H1 (cell line): ENCODE results near the gene MTR. TPM values are rescaled to one million over a fixed set of nuclear protein-coding genes. Genes with fewer than 3 reads are reported as not detected.

Experiments
- CTCF ChIA-PET: fragments of 300-600 bp; sonication (Branson Sonifier 250); formaldehyde crosslinking; loops from one replicate; lab custom pipeline; 2021; ENCODE audit not compliant: partially characterized antibody; lab: Charles Lee
- POLR2A ChIA-PET: fragments of 300-600 bp; sonication (Branson Sonifier 250); formaldehyde crosslinking; loops from one replicate; lab custom pipeline; 2021; ENCODE audit warnings: inconsistent platforms; ENCODE audit not compliant: partially characterized antibody; lab: Charles Lee
- DNase-seq, 2 experiments: peaks; one replicate each; pipeline versions ENCODE4 v3.0.0 to v3.0.0-alpha.2; 2010 to 2022; ENCODE audit warnings: low spot score in 2 of 2, low read depth in 1 of 2, mixed read lengths in 1 of 2
- FAIRE-seq: peaks from 2 replicates; lab custom pipeline; 2011; peaks lifted over from hg19 to GRCh38; lab: Jason Lieb, UNC
- H2AFZ ChIP-seq: 2 replicates; pipeline ENCODE4 v1.8.1; 2012; ENCODE audit warnings: low read length, inconsistent platforms
- H2AK5ac ChIP-seq: 2 replicates; pipeline ENCODE4 v1.6.1; 2013; ENCODE audit warnings: low read depth, low read length
- H2BK120ac ChIP-seq: replicated peaks from 2 replicates; pipeline ENCODE3; 2013; ENCODE audit warnings: low read depth, low read length, inconsistent platforms
- H2BK12ac ChIP-seq: 2 replicates; pipeline ENCODE4 v1.6.1; 2013; ENCODE audit warnings: low read depth, low read length
- H2BK15ac ChIP-seq: 2 replicates; pipeline ENCODE4 v1.6.1; 2013; ENCODE audit warnings: low read length
- H2BK20ac ChIP-seq: 2 replicates; pipeline ENCODE4 v1.6.1; 2013; ENCODE audit warnings: low read length
- H2BK5ac ChIP-seq: 2 replicates; pipeline ENCODE4 v1.6.1; 2013; ENCODE audit warnings: low read depth, low read length
- H3K14ac ChIP-seq: 2 replicates; pipeline ENCODE4 v1.6.1; 2013; ENCODE audit warnings: inconsistent platforms; ENCODE audit not compliant: insufficient read length
- H3K18ac ChIP-seq: 2 replicates; pipeline ENCODE4 v1.6.1; 2013; ENCODE audit warnings: low read length; ENCODE audit errors: extremely low read depth
- H3K23ac ChIP-seq: 2 replicates; pipeline ENCODE4 v1.6.1; 2013; ENCODE audit warnings: inconsistent platforms; ENCODE audit not compliant: insufficient read length
- H3K23me2 ChIP-seq: 2 replicates; pipeline ENCODE4 v1.6.1; 2013; ENCODE audit warnings: low read depth, low read length
- H3K27ac ChIP-seq: 2 replicates; pipeline ENCODE4 v1.6.1; 2011; ENCODE audit warnings: low read depth, low read length, inconsistent platforms
- H3K27me3 ChIP-seq, 4 experiments: replicated peaks in 1 of 4; 1 replicate in 1 of 4; 2 replicates in 3 of 4; pipeline versions ENCODE4 v1.6.1 to v1.8.1; 2011 to 2013; ENCODE audit warnings: low read length in 3 of 4, mild to moderate bottlenecking in 3 of 4, inconsistent platforms in 2 of 4, mixed read lengths in 2 of 4, moderate library complexity in 1 of 4; ENCODE audit not compliant: control insufficient read depth in 3 of 4, insufficient read depth in 3 of 4; ENCODE audit errors: extremely low read depth in 1 of 4
- H3K36me3 ChIP-seq, 4 experiments: 2 replicates each; pipeline versions ENCODE4 v1.6.1 to v1.8.1; 2011 to 2013; ENCODE audit warnings: mild to moderate bottlenecking in 4 of 4, low read length in 3 of 4, moderate library complexity in 2 of 4, control low read depth in 1 of 4, inconsistent platforms in 1 of 4; ENCODE audit not compliant: insufficient read depth in 4 of 4, control insufficient read depth in 2 of 4
- H3K4ac ChIP-seq: replicated peaks from 2 replicates; pipeline ENCODE3; 2013; ENCODE audit warnings: low read length, low read depth, mixed read lengths, inconsistent platforms; ENCODE audit not compliant: insufficient read length
- H3K4me1 ChIP-seq, 4 experiments: replicated peaks in 1 of 4; 1 replicate in 1 of 4; 2 replicates in 3 of 4; pipeline versions ENCODE4 v1.6.1 to v1.8.1; 2011 to 2013; ENCODE audit warnings: low read length in 3 of 4, inconsistent platforms in 2 of 4, mixed read lengths in 1 of 4; ENCODE audit not compliant: insufficient read depth in 4 of 4, control insufficient read depth in 3 of 4
- H3K4me2 ChIP-seq, 2 experiments: 2 replicates each; pipeline versions ENCODE4 v1.6.1 to v1.8.1; 2011 to 2013; ENCODE audit warnings: low read depth in 2 of 2, low read length in 2 of 2, control low read depth in 1 of 2, inconsistent platforms in 1 of 2, mild to moderate bottlenecking in 1 of 2; ENCODE audit not compliant: insufficient read depth in 1 of 2
- H3K4me3 ChIP-seq, 4 experiments: fragments of 200-600, 300-600 bp in 1 of 4; sonication (generic), shearing (Covaris generic), sonication (Bioruptor Twin) in 1 of 4; 2 replicates each; pipeline versions ENCODE4 v1.5.1 to v1.8.1; 2011 to 2016; ENCODE audit warnings: low read length in 4 of 4, low read depth in 3 of 4, control low read depth in 2 of 4, inconsistent platforms in 2 of 4, mild to moderate bottlenecking in 2 of 4, mixed read lengths in 1 of 4, moderate library complexity in 1 of 4; ENCODE audit not compliant: insufficient read depth in 2 of 4; ENCODE audit errors: extremely low read depth in 1 of 4
- H3K56ac ChIP-seq: replicated peaks from 2 replicates; pipeline ENCODE3; 2013; ENCODE audit warnings: low read depth, mild to moderate bottlenecking, mixed read lengths, low read length, inconsistent platforms; ENCODE audit not compliant: insufficient read length
- H3K79me1 ChIP-seq: 2 replicates; pipeline ENCODE4 v1.6.1; 2013; ENCODE audit warnings: low read depth, low read length, control low read depth
- H3K79me2 ChIP-seq, 2 experiments: 2 replicates each; pipeline versions ENCODE4 v1.6.1 to v1.8.1; 2012 to 2013; ENCODE audit warnings: low read length in 2 of 2, mild to moderate bottlenecking in 2 of 2, inconsistent platforms in 1 of 2; ENCODE audit not compliant: insufficient read depth in 2 of 2, control insufficient read depth in 1 of 2
- H3K9ac ChIP-seq, 4 experiments: replicated peaks in 1 of 4; 1 replicate in 1 of 4; 2 replicates in 3 of 4; pipeline versions ENCODE4 v1.6.1 to v1.8.1; 2011 to 2013; ENCODE audit warnings: low read depth in 3 of 4, low read length in 3 of 4, control low read depth in 2 of 4, mild to moderate bottlenecking in 2 of 4, moderate library complexity in 2 of 4, inconsistent platforms in 1 of 4; ENCODE audit errors: extremely low read depth in 1 of 4
- H3K9me3 ChIP-seq, 2 experiments: 2 replicates each; pipeline versions ENCODE4 v1.6.1 to v1.8.1; 2012 to 2013; ENCODE audit warnings: mild to moderate bottlenecking in 2 of 2, moderate library complexity in 2 of 2, control low read depth in 1 of 2, inconsistent platforms in 1 of 2, low read depth in 1 of 2, low read length in 1 of 2, mixed read lengths in 1 of 2; ENCODE audit not compliant: insufficient read depth in 2 of 2
- H4K20me1 ChIP-seq, 2 experiments: replicated peaks in 1 of 2; 2 replicates each; pipeline versions ENCODE3 to v1.8.1; 2011 to 2013; ENCODE audit warnings: inconsistent platforms in 2 of 2, low read length in 2 of 2, mild to moderate bottlenecking in 1 of 2; ENCODE audit not compliant: insufficient read depth in 2 of 2, control insufficient read depth in 1 of 2
- H4K5ac ChIP-seq: 2 replicates; pipeline ENCODE4 v1.6.1; 2013; ENCODE audit warnings: low read length, low read depth, mixed read lengths, inconsistent platforms; ENCODE audit not compliant: insufficient read length
- H4K8ac ChIP-seq: 2 replicates; pipeline ENCODE4 v1.8.0; 2013; ENCODE audit warnings: mild to moderate bottlenecking, moderate library complexity, low read length, inconsistent platforms; ENCODE audit not compliant: insufficient read depth; ENCODE audit errors: extremely low read depth
- H4K91ac ChIP-seq: replicated peaks from 2 replicates; pipeline ENCODE3; 2013; ENCODE audit warnings: low read length, mixed read lengths, inconsistent platforms; ENCODE audit not compliant: insufficient read length
- ATF2 ChIP-seq: IDR thresholded peaks from 2 replicates; pipeline ENCODE4 v1.6.1; 2012; ENCODE audit warnings: low read length, inconsistent platforms
- CBX8 ChIP-seq: fragments of 300-800, 300-1000 bp; sonication (generic); IDR thresholded peaks from 2 replicates; pipeline ENCODE4 v1.7.1; 2016; ENCODE audit warnings: low read depth, low read length, borderline replicate concordance
- KDM5A ChIP-seq: fragments of 200-600 bp; IDR thresholded peaks from 2 replicates; pipeline ENCODE4 v1.7.1; 2012; ENCODE audit warnings: mild to moderate bottlenecking, low read length, inconsistent platforms, mixed read lengths
- POLR2AphosphoS5 ChIP-seq: IDR thresholded peaks from 2 replicates; pipeline ENCODE4 v1.6.1; 2011; ENCODE audit warnings: low read depth, low read length
- RBBP5 ChIP-seq: IDR thresholded peaks from 2 replicates; pipeline ENCODE4 v1.7.1; 2012; ENCODE audit warnings: low read depth, mild to moderate bottlenecking, inconsistent platforms, low read length, moderate library complexity, borderline replicate concordance
- RNF2 ChIP-seq: fragments of 200-900, 300-1000 bp; sonication (generic); IDR thresholded peaks from 2 replicates; pipeline ENCODE4 v1.7.1; 2016; ENCODE audit warnings: borderline replicate concordance, low read depth, mild to moderate bottlenecking, antibody characterized with exemption, low read length; ENCODE audit not compliant: poor library complexity, severe bottlenecking; ENCODE audit errors: missing control alignments
- SUZ12 ChIP-seq: fragments of 200-600 bp; sonication (generic); IDR thresholded peaks from 2 replicates; pipeline ENCODE4 v1.6.1; 2012; ENCODE audit warnings: mild to moderate bottlenecking, inconsistent platforms, low read length, moderate library complexity, mixed read lengths
- YY1 ChIP-seq: IDR thresholded peaks from 2 replicates; pipeline ENCODE4 v1.6.1; 2011; ENCODE audit warnings: low read depth, mild to moderate bottlenecking, low read length
- WGBS, 2 experiments: shearing (Covaris generic) in 1 of 2; methylation state at CpG; one replicate each; pipeline versions ENCODE4 v1.1.6 to v1.1.7; 2013 to 2015; ENCODE audit warnings: low lambda C conversion rate in 2 of 2, mixed read lengths in 2 of 2, inconsistent platforms in 1 of 2, low coverage in 1 of 2, missing lambda C conversion rate in 1 of 2; ENCODE audit not compliant: insufficient replicate concordance in 2 of 2, insufficient coverage in 1 of 2, insufficient read length in 1 of 2; ENCODE audit errors: extremely low coverage in 1 of 2, missing lambda C conversion rate in 1 of 2; 5-methylcytosine and 5-hydroxymethylcytosine counted together
- polyA plus RNA-seq, 7 experiments: library from polyadenylated mRNA; depleted of rRNA in 3 of 7; stranded (reverse) in 5 of 7; unstranded in 2 of 7; fragments of >200 nt in 5 of 7; fragments of 200-250 nt in 2 of 7; gene quantifications; 1 replicate in 5 of 7; 2 replicates in 1 of 7; 4 replicates in 1 of 7; pipeline versions ENCODE4 v1.2.1 to v1.2.3, GENCODE V29; 2011 to 2013; ENCODE audit warnings: missing spikeins in 2 of 7, mixed read lengths in 2 of 7
- total RNA-seq: library from RNA; stranded (reverse); fragmentation: NEBNext Ultra II Directional; extraction: Animal tissue kit (Norgen Biotek cat#: 25700); gene quantifications from 2 replicates; pipeline ENCODE4 v1.2.1, GENCODE V29; 2021

The MTR gene
- total and polyA plus RNA-seq, 2 of the 8 experiments (the other 6 are each of a cell fraction or from before 2014, with no cell fraction given), result 4.8 to 27.4 TPM

GRCh38 chr1:236844499-236845271, 49.6 kb downstream of the MTR start:
- 73% methylated on average over 5 of the region's 5 CpGs; no CpG with 5 or more reads in 1 of the 2 experiments for WGBS, 2 experiments
- H2BK5ac ChIP-seq, result no peak overlapping the region
- DNase-seq, result no peak
- TF ChIP-seq RBBP5 (no peak), YY1 (no peak), SUZ12 (no peak), ATF2 (no peak), POLR2AphosphoS5 (no peak), RNF2 (no peak), KDM5A (no peak), CBX8 (no peak)

More at GRCh38 chr1:236844499-236845271, 49.6 kb downstream of the MTR start:
- H4K20me1 ChIP-seq, result peaks cover 0 to 2% of the 10 kb centered on the region in 2 experiments
- no peak overlapping the region for H3K9ac ChIP-seq
- no peak overlapping the region for H2AFZ ChIP-seq
- no peak overlapping the region for H2BK120ac ChIP-seq
- no peaks in the 10 kb centered on the region for H3K27me3 ChIP-seq
- ChIA-PET CTCF (interaction anchor here (1.4 kb wide), 1 partner anchor 9 kb away, joined by 4 read pairs; no protein-coding TSS in a partner anchor), POLR2A (no interaction called here)
- no peaks in the 10 kb centered on the region; the same call in 1 of the 2 replicates for H3K79me1 ChIP-seq
- H3K36me3 ChIP-seq, result peaks cover 0 to 3% (median 1%) of the 10 kb centered on the region in 4 experiments; a peak in 1 of 8 replicates
- no peak overlapping the region for H3K27ac ChIP-seq
- no peak overlapping the region for H3K4me3 ChIP-seq
- no peak for FAIRE-seq
- no peak overlapping the region for H3K4ac ChIP-seq
- H2BK15ac ChIP-seq, result no peak overlapping the region
- H4K8ac ChIP-seq, result no peak overlapping the region
- H2BK20ac ChIP-seq, result no peak overlapping the region
- no peak overlapping the region for H4K91ac ChIP-seq
- no peaks in the 10 kb centered on the region for H3K79me2 ChIP-seq
- H3K4me2 ChIP-seq, result no peak overlapping the region
- no peak overlapping the region for H3K56ac ChIP-seq
- no peaks in the 10 kb centered on the region for H3K4me1 ChIP-seq
- H3K14ac ChIP-seq, result no peak overlapping the region
- H3K23ac ChIP-seq, result no peak overlapping the region
- no peak overlapping the region for H2BK12ac ChIP-seq
- H3K18ac ChIP-seq, result no peak overlapping the region
- H2AK5ac ChIP-seq, result no peak overlapping the region
- no peaks in the 10 kb centered on the region for H3K9me3 ChIP-seq
- H4K5ac ChIP-seq, result no peak overlapping the region
- H3K23me2 ChIP-seq, result no peaks in the 10 kb centered on the region; the same call in 1 of the 2 replicates
